GM12874 (cell line): ENCODE data around the gene FER.

Experiments
- TF ChIP-seq, protein P1 (sequence below): IDR thresholded peaks from 2 replicates; pipeline ENCODE4 v1.5.1; 2011; ENCODE audit warnings: low read depth, mild to moderate bottlenecking, control low read depth, low read length, moderate library complexity; ENCODE audit not compliant: insufficient read depth

Gene FER

GRCh38 chr5:108941746-108942145, 194.0 kb downstream of the FER start:
- TF ChIP-seq, protein P1, sequence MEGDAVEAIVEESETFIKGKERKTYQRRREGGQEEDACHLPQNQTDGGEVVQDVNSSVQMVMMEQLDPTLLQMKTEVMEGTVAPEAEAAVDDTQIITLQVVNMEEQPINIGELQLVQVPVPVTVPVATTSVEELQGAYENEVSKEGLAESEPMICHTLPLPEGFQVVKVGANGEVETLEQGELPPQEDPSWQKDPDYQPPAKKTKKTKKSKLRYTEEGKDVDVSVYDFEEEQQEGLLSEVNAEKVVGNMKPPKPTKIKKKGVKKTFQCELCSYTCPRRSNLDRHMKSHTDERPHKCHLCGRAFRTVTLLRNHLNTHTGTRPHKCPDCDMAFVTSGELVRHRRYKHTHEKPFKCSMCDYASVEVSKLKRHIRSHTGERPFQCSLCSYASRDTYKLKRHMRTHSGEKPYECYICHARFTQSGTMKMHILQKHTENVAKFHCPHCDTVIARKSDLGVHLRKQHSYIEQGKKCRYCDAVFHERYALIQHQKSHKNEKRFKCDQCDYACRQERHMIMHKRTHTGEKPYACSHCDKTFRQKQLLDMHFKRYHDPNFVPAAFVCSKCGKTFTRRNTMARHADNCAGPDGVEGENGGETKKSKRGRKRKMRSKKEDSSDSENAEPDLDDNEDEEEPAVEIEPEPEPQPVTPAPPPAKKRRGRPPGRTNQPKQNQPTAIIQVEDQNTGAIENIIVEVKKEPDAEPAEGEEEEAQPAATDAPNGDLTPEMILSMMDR = no peak

GRCh38 chr5:108942701-108943100, 195.0 kb downstream of the FER start:
- TF ChIP-seq, protein P1 = no peak

DNA sequence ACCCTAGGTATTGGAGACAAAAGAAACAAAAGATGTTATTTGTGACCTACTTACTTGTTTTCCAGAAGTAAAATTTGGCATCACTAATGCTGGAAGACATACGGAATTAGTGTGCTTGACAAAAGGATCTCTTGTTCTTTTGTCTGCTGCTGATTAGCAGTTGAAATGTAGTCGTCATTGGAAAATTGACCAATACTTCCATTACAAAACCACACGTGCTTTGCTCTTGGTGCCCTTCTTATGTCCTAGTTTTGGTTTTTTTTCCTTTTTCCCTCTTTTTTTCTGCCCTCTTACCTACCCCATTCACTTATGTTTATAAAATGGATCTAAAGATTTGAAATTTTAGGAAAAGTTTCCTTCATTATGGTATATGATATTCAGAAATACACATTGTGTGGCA, 197.4 kb downstream of the FER start:
- TF ChIP-seq, protein P1 = no peak

DNA sequence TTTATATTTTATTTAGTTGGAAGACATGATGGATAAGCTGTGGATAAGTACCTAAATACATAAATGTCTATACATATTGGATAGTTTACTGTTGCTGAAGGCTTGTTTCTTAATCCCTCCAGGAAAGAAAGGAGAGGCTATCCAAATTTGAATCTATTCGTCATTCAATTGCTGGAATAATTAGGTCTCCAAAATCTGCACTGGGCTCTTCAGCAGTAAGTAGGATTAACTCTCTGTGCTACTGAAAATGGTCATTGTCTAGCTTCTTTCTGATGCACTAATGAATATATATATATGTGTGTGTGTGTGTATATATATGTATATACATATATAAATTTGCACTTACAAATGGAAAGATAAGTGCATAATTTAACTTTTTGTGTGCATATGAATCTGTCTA, 198.3 kb downstream of the FER start:
- TF ChIP-seq, protein P1 = no peak

GRCh38 chr5:108947164-108947563, 199.5 kb downstream of the FER start:
- TF ChIP-seq, protein P1 = no peak

- TF ChIP-seq, protein P1 = no peak
Observed at GRCh38 chr5:108950276-108950675, 202.6 kb downstream of the FER start.

DNA sequence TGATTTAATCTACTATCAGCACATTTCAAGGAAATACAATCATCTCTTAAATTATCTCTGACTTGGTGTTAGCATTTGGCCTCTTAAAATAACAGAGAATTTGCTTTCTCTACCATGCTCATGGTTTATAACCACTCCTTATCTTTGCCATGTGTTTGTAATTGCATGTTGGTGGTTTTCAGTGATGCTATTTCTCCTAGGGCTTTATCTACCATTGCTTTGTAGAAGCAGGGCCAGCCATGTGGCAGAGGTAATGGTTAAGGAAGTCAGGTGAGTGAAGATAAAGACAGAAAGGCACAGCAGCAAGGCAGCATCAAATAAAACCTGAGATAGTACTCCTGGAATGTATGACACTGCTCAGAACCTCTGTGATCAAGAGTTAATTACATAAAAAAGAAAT, 206.2 kb downstream of the FER start:
- TF ChIP-seq, protein P1 = no peak

GRCh38 chr5:108957333-108957732, 209.6 kb downstream of the FER start:
- TF ChIP-seq, protein P1 = no peak
